Kidney (tissue), 14 donors: ENCODE data around the gene CISTR. TPM values are rescaled to one million over a fixed set of nuclear protein-coding genes. Genes with fewer than 3 reads are reported as not detected.

Experiments used
- DNase-seq, 5 donors: peaks; one replicate each; pipeline ENCODE4 v3.0.0-alpha.2; 2013 to 2020
- FAIRE-seq: peaks from 2 replicates; lab custom pipeline; 2012; peaks lifted over from hg19 to GRCh38; lab: Jason Lieb, UNC
- H3K27ac ChIP-seq, 2 donors: one replicate each; pipeline ENCODE4 v1.7.0; 2013; ENCODE audit warnings: low read depth in 2 of 2, low read length in 2 of 2, inconsistent platforms in 1 of 2
- H3K27me3 ChIP-seq: one replicate; pipeline ENCODE4 v1.7.1; 2013; ENCODE audit warnings: low read length, inconsistent platforms; ENCODE audit not compliant: control insufficient read depth, insufficient read depth
- H3K36me3 ChIP-seq, 3 donors: one replicate each; pipeline versions ENCODE4 v1.7.0 to v1.7.1; 2013; ENCODE audit warnings: low read length in 3 of 3, control low read depth in 1 of 3, inconsistent platforms in 1 of 3; ENCODE audit not compliant: insufficient read depth in 3 of 3, control insufficient read depth in 2 of 3
- H3K4me1 ChIP-seq, 3 donors: one replicate each; pipeline versions ENCODE4 v1.7.0 to v1.7.1; 2013; ENCODE audit warnings: low read length in 3 of 3, inconsistent platforms in 1 of 3, low read depth in 1 of 3; ENCODE audit not compliant: control insufficient read depth in 2 of 3, insufficient read depth in 2 of 3
- H3K4me3 ChIP-seq, 3 donors: one replicate each; pipeline versions ENCODE4 v1.7.0 to v1.8.1; 2013; ENCODE audit warnings: low read length in 3 of 3, control low read depth in 1 of 3, inconsistent platforms in 1 of 3
- H3K9ac ChIP-seq, 3 donors: one replicate each; pipeline versions ENCODE4 v1.7.0 to v1.7.1; 2013; ENCODE audit warnings: low read length in 3 of 3, control low read depth in 1 of 3, inconsistent platforms in 1 of 3
- H3K9me3 ChIP-seq, 3 donors: one replicate each; pipeline versions ENCODE4 v1.7.0 to v1.7.1; 2013; ENCODE audit warnings: low read length in 3 of 3, control low read depth in 1 of 3, inconsistent platforms in 1 of 3; ENCODE audit not compliant: control insufficient read depth in 2 of 3, insufficient read depth in 1 of 3
- intact Hi-C: fragments of 100-400 bp; cut with DNase I; formaldehyde crosslinking; loops from one replicate; pipeline ENCODE4 v1.11.1; 2022
- polyA plus RNA-seq: library from polyadenylated mRNA; stranded (reverse); fragments of 350-450 nt; fragmentation: Illumina TruSeq; extraction: RNeasy Lipid Tissue Mini Kit (QIAGEN cat#74804); gene quantifications from one replicate; pipeline ENCODE4 v1.2.3, GENCODE V29; 2014; ENCODE audit warnings: low read depth, low replicate concordance; ENCODE audit not compliant: insufficient read depth
- total RNA-seq: library from RNA; stranded (reverse); fragmentation: NEBNext Ultra II Directional; extraction: Animal tissue kit (Norgen Biotek cat#: 25700); gene quantifications from one replicate; pipeline ENCODE4 v1.2.1, GENCODE V29; 2021
- TF ChIP-seq, protein P1 (sequence below): IDR thresholded peaks from 3 replicates; pipeline ENCODE4 v1.5.1; 2012; ENCODE audit warnings: mild to moderate bottlenecking, moderate library complexity, borderline replicate concordance; ENCODE audit not compliant: insufficient read depth; ENCODE audit errors: extremely low read depth
- donor health status: control.
- donor health status: control.
- donor health status: control.
- donor health status: control.
- donor health status: control.
- donor health status: DM: yes; HTN: yes; CAD: no.
- donor health status: Normal renal cell carcinoma (clear cell type).

The CISTR gene
- total and polyA plus RNA-seq, 2 donors from 2014 or later = not detected

DNA sequence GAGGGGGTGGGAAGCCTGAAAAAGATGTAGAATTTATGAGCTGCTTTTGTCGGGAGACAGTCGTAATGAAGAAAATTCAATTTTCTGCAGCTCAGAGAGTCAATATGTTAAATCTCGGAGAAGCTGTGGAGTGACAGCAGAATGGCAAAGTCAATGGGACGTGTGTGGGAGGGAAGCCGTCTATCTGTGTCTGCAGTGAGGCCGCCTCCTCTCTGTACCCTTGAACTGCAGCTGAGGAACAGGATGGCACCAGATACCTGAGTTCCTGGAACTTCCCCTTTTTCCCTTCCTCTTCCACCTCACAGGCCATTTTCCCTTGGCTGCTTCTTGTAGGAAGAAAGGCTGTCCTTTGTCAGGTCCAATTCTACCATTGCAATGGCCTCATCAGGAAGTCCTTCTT is 15.2 kb downstream of the CISTR start:
- intact Hi-C loops = no loop called here
- no peaks in the 10 kb centered on the region for H3K9me3 ChIP-seq
- FAIRE-seq (no peak), DNase-seq (no peak)
- peaks cover 22% of the 10 kb centered on the region for H3K27me3 ChIP-seq
- TF ChIP-seq, protein P1, sequence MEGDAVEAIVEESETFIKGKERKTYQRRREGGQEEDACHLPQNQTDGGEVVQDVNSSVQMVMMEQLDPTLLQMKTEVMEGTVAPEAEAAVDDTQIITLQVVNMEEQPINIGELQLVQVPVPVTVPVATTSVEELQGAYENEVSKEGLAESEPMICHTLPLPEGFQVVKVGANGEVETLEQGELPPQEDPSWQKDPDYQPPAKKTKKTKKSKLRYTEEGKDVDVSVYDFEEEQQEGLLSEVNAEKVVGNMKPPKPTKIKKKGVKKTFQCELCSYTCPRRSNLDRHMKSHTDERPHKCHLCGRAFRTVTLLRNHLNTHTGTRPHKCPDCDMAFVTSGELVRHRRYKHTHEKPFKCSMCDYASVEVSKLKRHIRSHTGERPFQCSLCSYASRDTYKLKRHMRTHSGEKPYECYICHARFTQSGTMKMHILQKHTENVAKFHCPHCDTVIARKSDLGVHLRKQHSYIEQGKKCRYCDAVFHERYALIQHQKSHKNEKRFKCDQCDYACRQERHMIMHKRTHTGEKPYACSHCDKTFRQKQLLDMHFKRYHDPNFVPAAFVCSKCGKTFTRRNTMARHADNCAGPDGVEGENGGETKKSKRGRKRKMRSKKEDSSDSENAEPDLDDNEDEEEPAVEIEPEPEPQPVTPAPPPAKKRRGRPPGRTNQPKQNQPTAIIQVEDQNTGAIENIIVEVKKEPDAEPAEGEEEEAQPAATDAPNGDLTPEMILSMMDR = no peak
- peaks cover 0 to 11% (median 3%) of the 10 kb centered on the region in 3 donors for H3K4me1 ChIP-seq
- no peak overlapping the region for H3K4me3 ChIP-seq
- H3K27ac ChIP-seq = no peak overlapping the region
- no peak overlapping the region for H3K9ac ChIP-seq
- H3K36me3 ChIP-seq = no peaks in the 10 kb centered on the region

DNA sequence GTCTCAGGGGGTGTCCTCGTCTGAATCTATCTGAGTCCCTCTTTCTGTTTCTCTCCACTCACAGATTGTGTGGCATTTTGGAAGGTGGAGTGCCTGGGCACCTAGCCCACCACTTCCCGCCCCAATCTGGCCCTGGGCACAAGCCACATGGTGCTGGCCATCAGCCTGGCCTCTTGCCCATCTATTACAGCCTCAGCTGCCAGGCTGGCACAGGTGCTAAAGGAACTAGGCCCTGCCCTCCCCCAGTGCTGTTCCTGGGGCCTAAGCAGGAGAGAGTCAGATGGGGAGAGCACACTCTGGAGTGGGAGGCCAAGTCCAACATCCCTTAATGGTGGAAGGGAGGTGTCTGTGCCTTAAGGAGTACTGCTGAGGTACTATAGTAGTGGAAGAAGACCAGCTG is 16.2 kb downstream of the CISTR start:
- no peaks in the 10 kb centered on the region for H3K36me3 ChIP-seq
- TF ChIP-seq, protein P1 = no peak
- H3K4me3 ChIP-seq = no peak overlapping the region
- H3K27me3 ChIP-seq = peaks cover 18% of the 10 kb centered on the region
- H3K4me1 ChIP-seq = peaks cover 0 to 11% (median 3%) of the 10 kb centered on the region in 3 donors
- FAIRE-seq (no peak), DNase-seq (no peak)
- H3K27ac ChIP-seq = no peak overlapping the region
- no peak overlapping the region for H3K9ac ChIP-seq
- H3K9me3 ChIP-seq = no peaks in the 10 kb centered on the region
- intact Hi-C loops = no loop called here

DNA sequence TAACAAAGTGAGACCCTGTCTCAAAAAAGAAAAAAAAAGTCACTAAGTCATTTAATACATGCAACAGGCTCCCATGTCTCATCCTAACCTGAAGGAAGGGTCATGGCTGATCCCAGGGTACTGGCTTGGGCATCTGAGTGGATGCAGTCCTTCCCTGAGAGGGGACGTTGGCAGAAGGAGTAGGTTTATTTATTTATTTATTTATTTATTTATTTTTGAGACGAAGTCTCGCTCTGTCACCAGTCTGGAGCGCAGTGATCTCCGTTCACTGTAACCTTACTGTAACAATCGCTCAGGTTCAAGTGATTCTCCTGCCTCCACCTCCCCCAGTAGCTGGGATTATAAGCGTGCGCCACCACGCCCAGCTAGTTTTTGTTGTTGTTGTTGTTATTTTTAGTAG is 17.4 kb downstream of the CISTR start:
- Histone ChIP-seq H3K4me1 (peaks cover 0 to 6% (median 3%) of the 10 kb centered on the region in 3 donors), H3K9ac (no peak overlapping the region), H3K36me3 (no peaks in the 10 kb centered on the region), H3K9me3 (no peaks in the 10 kb centered on the region), H3K27ac (no peak overlapping the region), H3K27me3 (peaks cover 11% of the 10 kb centered on the region), H3K4me3 (no peak overlapping the region)
- intact Hi-C loops = no loop called here
- DNase-seq (no peak), FAIRE-seq (no peak)
- TF ChIP-seq, protein P1 = no peak

DNA sequence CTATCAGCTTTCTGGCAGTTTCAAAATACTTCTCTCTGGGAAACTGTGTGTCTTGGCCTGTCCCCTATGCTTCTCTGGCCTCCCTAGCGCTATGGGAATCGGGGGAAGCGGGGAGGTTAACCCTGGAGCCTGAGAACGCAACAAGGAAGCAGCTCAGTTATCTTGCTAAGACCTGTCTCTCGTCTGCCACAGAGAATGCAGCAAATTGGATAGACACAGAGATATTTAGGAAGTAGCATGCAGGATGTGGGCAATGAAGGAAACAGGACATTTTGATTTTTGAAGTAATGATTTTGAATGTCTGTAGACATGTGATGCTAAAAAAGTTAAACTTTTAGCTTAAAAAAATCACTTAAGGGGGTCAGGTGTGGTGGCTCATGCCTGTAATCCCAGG is 18.0 kb downstream of the CISTR start:
- no peak overlapping the region for H3K27ac ChIP-seq
- TF ChIP-seq, protein P1 = no peak
- DNase-seq (no peak), FAIRE-seq (no peak)
- H3K9me3 ChIP-seq = no peaks in the 10 kb centered on the region
- intact Hi-C loops = no loop called here
- peaks cover 0 to 3% (median 0%) of the 10 kb centered on the region in 3 donors for H3K4me1 ChIP-seq
- H3K27me3 ChIP-seq = peaks cover 7% of the 10 kb centered on the region
- no peaks in the 10 kb centered on the region for H3K36me3 ChIP-seq
- no peak overlapping the region for H3K4me3 ChIP-seq
- H3K9ac ChIP-seq = no peak overlapping the region
